ENCODE results near the gene DOCK6.
A peak's percentile ranks its signal among the peaks of the same experiment; 100 is the strongest.

DOCK6 gene

DNA sequence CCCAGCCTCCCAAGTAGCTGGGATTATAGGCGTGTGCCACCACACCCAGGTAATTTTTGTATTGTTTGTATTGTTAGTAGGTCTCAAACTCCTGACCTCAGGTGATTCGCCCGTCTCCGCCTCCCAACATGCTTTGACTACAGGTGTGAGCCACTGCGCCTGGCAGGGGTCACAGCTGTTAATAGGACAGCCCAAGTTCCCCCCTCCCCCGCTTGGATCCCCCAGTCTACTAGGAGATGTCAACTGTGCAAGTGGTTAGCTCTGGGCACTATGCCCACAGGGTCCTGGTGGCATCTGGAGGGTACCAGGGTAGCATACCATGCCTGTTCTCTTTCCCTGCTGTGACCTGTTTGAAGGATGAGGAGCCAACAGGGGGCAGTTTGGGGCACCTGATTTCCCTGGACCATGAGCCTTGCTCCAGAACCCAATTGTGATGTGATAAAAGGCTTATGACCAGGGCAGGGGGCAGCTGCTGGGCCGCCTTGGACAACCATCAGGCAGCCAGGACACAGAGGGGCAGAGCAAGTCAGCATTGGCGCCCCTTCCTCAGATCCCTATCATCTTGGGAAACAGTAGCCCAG is 33.4 kb upstream of the DOCK6 start, which contains the start of gene TSPAN16:
TSPAN16 (plus strand) TSS at position 496 of the 581 bp plus-strand sequence. CDS start 138 bp downstream, outside the sequence.
- no peak for DNase-seq (ENCODE audit: low read depth)
- TF ChIP-seq CTCF (IDR thresholded peaks at IDR 0.05; ENCODE audit: insufficient read depth, low read depth, low read length, missing control alignments) = no peak
- H3K4me3 ChIP-seq (ENCODE audit: low read length) = no peak within 1 kb of the TSS

DNA sequence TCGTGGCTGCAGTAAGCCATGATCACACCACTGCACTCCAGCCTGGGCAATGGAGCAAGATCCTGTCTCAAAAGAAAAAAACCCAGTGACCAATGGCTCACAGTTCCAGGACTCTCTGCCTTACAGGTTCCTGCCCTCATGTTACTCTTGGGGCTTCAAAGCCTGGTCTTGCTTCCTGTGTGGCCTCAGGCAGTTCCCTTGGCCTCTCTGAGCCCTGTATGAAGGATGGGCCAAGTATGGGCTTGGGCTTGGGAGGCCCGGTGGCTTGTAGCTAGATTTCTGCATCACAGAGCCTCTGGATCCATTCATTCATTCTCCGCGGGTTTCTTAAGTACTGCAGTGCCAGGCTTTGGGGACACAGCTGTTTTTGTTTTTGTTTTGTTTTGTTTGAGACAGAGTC is 32.9 kb upstream of the DOCK6 start:
- DNase-seq (ENCODE audit: low read depth) = no peak
- H3K4me3 ChIP-seq (ENCODE audit: low read length) = no peak overlapping the region

DNA sequence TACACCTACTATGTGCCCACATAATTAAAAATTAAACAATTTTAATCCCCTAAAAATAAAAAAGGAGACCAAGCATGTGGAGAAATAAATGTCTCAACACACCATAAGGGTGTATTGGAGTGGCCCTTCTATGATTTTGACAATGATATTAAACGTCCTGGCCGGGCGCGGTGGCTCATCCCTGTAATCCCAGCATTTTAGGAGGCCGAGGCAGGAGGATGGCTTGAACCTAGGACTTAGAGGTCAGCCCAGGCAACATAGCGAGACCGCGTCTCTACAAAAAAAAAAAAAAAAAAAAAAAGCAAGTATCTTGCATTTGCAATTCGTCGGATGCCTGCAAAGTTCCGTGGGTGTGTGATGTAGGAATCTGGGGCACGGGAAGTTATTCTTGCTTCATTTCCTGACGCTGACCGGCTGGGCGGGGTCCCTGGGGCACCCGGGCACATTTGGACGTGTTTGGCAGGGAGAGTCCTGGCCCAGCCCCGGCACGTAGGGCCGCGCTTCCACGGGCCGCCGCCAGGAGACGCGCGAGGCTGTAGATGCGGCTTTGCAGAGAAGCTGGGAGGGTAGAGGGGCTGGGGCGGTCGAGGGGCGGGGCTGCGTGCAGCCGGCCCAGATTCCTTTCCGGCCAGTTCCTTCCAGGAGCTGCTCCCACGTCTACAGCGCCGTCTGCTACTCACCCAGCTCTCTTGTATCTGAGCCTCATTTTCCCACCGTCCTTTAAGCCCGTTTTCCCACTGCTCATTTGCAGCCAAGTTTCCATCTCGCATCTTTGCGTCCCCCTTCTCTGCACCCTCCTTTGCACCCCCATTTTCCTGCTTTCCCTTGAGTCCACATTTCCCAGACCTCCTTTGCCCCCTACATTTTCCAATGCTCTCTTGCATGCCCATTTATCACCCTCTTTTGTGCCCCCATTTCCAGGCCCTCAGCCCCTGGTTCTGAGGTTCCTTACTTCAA is 31.4 kb upstream of the DOCK6 start:
- H3K4me3 ChIP-seq (ENCODE audit: low read length) = no peak overlapping the region
- DNase-seq (ENCODE audit: low read depth) = peak; percentile 96
- TF ChIP-seq CTCF (IDR thresholded peaks at IDR 0.05; ENCODE audit: insufficient read depth, low read depth, low read length, missing control alignments) = peak; percentile 83

More for the DNA sequence above, 32.9 kb upstream of the DOCK6 start:
- no peak for TF ChIP-seq CTCF (IDR thresholded peaks at IDR 0.05; ENCODE audit: insufficient read depth, low read depth, low read length, missing control alignments)

GRCh38 chr19:11291991-11292390 is 29.7 kb upstream of the DOCK6 start:
- no peak for DNase-seq (ENCODE audit: low read depth)
- no peak for TF ChIP-seq CTCF (IDR thresholded peaks at IDR 0.05; ENCODE audit: insufficient read depth, low read depth, low read length, missing control alignments)
- H3K4me3 ChIP-seq (ENCODE audit: low read length) = no peak overlapping the region

DNA sequence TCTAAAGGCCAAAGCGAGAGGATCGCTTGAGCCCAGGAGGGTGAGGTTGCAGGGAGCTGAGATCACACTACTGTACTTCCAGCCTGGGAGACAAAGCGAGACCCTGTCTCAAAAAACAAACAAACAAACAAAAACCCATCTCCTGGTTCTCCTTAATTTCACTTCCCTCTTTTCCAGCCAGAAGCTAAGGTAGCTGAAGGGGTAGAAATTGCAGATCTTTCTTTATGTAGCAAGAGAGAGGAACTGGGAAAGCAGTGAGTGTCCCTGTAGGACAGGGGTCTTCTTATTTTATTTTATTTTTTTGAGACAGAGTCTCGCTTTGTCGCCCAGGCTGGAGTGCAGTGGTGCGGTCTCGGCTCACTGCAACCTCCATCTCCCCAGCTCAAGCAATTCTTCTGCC is 29.1 kb upstream of the DOCK6 start:
- DNase-seq (ENCODE audit: low read depth) = no peak
- no peak overlapping the region for H3K4me3 ChIP-seq (ENCODE audit: low read length)
- TF ChIP-seq CTCF (IDR thresholded peaks at IDR 0.05; ENCODE audit: insufficient read depth, low read depth, low read length, missing control alignments) = no peak

GRCh38 chr19:11290256-11290655 is 27.9 kb upstream of the DOCK6 start:
- no peak for DNase-seq (ENCODE audit: low read depth)
- no peak overlapping the region for H3K4me3 ChIP-seq (ENCODE audit: low read length)
- no peak for TF ChIP-seq CTCF (IDR thresholded peaks at IDR 0.05; ENCODE audit: insufficient read depth, low read depth, low read length, missing control alignments)
